C4-2B (cell line): ENCODE results near the gene TMEM263.

Experiments
- CTCF ChIP-seq: fragments of 450-650 bp; conservative IDR thresholded peaks from 2 replicates; pipeline ENCODE4 v1.5.1; 2017; ENCODE audit warnings: mild to moderate bottlenecking
- ZFX ChIP-seq: fragments of 450-650 bp; IDR thresholded peaks from 2 replicates; pipeline ENCODE4 v1.6.1; 2017

DNA sequence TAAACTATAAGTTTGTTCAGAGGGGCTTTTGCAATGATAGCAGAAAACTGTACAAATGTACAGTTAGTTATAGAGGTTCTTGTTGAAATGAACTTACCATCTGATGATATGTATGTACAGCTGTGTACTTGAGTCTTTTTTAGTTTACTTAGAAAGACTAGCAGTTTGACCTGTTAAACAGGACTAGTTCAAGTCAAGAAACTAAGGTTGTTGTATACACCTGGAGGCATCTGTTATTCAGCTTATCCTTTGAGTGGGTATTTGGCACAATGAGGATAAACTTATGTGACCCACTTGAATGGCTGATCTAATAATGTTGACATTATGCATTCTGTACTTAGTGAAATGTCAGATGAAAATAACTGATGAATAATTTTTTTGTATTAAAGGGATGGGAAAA, 17.8 kb downstream of the TMEM263 start:
- no peak for TF ChIP-seq CTCF
- no peak for TF ChIP-seq ZFX
